HEK293 (cell line): Measurements from ENCODE around the gene CPNE5.

Source experiments
- PRDM1 ChIP-seq: fragments of 450-650 bp; formaldehyde crosslinking; IDR thresholded peaks from 2 replicates; pipeline ENCODE4; 2016; ENCODE audit warnings: missing biosample characterization, missing genetic modification characterization
- ZBTB20 ChIP-seq: fragments of 450-650 bp; formaldehyde crosslinking; IDR thresholded peaks from 2 replicates; pipeline ENCODE4 v1.5.1; 2016; ENCODE audit warnings: missing biosample characterization, missing genetic modification characterization
- ZNF416 ChIP-seq: fragments of 450-650 bp; formaldehyde crosslinking; IDR thresholded peaks from 2 replicates; pipeline ENCODE4 v1.5.1; 2016; ENCODE audit warnings: missing biosample characterization, missing genetic modification characterization

DNA sequence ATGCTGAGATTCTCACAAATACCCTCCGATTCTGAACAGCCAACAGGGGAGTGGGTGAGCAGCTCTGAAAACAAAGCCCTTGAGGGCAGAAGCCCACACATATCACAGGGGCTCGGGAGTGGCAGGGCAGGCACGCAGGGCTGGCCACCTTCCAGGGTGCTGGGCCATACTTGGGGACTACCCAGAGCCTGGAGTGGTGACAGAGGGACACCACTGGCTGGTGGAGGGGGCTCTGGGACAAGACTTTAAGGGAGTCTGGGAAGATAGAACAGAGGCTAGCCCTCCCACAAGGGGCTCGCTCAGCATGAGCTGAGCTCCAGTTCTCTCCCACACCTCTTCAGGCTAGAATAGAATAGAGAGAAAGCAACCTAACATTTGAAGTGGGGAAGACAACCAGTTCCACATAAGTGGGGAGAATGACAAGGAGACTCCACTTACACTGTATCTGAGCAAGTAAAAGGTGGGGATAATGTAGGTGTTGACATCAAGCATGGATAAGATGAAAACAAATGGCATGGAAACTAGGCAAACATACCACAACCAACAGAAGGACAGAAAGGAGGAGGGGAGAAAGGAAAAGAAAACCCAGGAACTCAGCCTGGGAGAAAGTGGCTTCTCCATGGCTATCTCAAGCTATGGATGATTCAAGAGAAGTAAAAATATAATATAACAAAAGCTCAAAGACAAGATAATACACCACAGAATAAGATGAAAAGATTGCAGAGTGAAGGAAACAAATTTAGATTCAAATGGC is 28.4 kb upstream of the CPNE5 start:
- TF ChIP-seq PRDM1 (tag by site-specific recombination) (peak; percentile 95), ZNF416 (tag by site-specific recombination) (no peak), ZBTB20 (tag by site-specific recombination) (no peak)
